K562 (cell line): ENCODE measurements around the gene IFITM2. TPM values are rescaled to one million over a fixed set of nuclear protein-coding genes. Genes with fewer than 3 reads are reported as not detected.
A peak's percentile ranks its signal among the peaks of the same experiment; 100 is the strongest.

ENCODE experiments used
- CTBP1 ChIP-seq: fragments of 450-650 bp; IDR thresholded peaks from 2 replicates; pipeline ENCODE4 v1.6.1; 2016; ENCODE audit warnings: borderline replicate concordance
- KLF1 ChIP-seq: fragments of 450-650 bp; IDR thresholded peaks from 2 replicates; pipeline ENCODE4 v1.6.1; 2016; ENCODE audit warnings: missing genetic modification characterization, missing compliant biosample characterization
- NBN ChIP-seq: fragments of 450-650 bp; IDR thresholded peaks from 2 replicates; pipeline ENCODE4 v1.6.1; 2016; ENCODE audit warnings: low read depth, mild to moderate bottlenecking
- NFIX ChIP-seq: fragments of 250-450 bp; sonication (Bioruptor Pico); IDR thresholded peaks from 2 replicates; pipeline ENCODE4 v1.4.0; 2020; ENCODE audit warnings: low read depth, mild to moderate bottlenecking, moderate library complexity
- SRSF7 ChIP-seq: fragments of 200-400 bp; formaldehyde crosslinking; optimal IDR thresholded peaks from 2 replicates; pipeline ENCODE3; 2017; ENCODE audit warnings: mild to moderate bottlenecking, low read depth, low read length
- TBL1XR1 ChIP-seq, 2 experiments: IDR thresholded peaks; 2 replicates each; pipeline ENCODE4 v1.6.1; 2012; ENCODE audit warnings: improper control_type of control experiment in 2 of 2, low read length in 2 of 2, mild to moderate bottlenecking in 1 of 2
- TFAP4 ChIP-seq: sonication (generic); formaldehyde crosslinking; IDR thresholded peaks from 2 replicates; pipeline ENCODE4 v1.8.0; 2022; ENCODE audit warnings: missing genetic modification reagents, mild to moderate bottlenecking, moderate library complexity, borderline replicate concordance
- ZBTB34 ChIP-seq: fragments of 250-450 bp; sonication (Bioruptor Pico); IDR thresholded peaks from 2 replicates; pipeline ENCODE4 v1.8.0; 2021; ENCODE audit warnings: mild to moderate bottlenecking, moderate library complexity
- ZNF395 ChIP-seq: fragments of 200-800 bp; sonication (Bioruptor generic); IDR thresholded peaks from 2 replicates; pipeline ENCODE4 v1.6.1; 2017; ENCODE audit warnings: missing genetic modification characterization, missing compliant biosample characterization
- ZZZ3 ChIP-seq: fragments of 450-650 bp; IDR thresholded peaks from 2 replicates; pipeline ENCODE4 v1.6.1; 2016; ENCODE audit warnings: antibody characterized with exemption, mild to moderate bottlenecking, moderate library complexity
- polyA plus RNA-seq, 8 experiments: library from polyadenylated mRNA; depleted of rRNA in 4 of 8; stranded (reverse) in 5 of 8; unstranded in 3 of 8; fragments of >200 nt; fragmentation: Nextera tagmentation in 2 of 8; fragmentation: Illumina TruSeq in 1 of 8; extraction: Ambion mirVana in 2 of 8; extraction: Trizol in 1 of 8; gene quantifications; 2 replicates each; pipeline versions ENCODE4 v1.2.1 to v1.2.3, GENCODE V29; 2011 to 2014; ENCODE audit warnings: inconsistent platforms in 1 of 8, missing spikeins in 1 of 8
- total RNA-seq, 7 experiments: library from RNA; depleted of rRNA in 6 of 7; stranded (reverse); fragments of >200 nt in 6 of 7; fragmentation: Illumina TruSeq in 2 of 7; extraction: Trizol in 2 of 7; gene quantifications; 2 replicates each; pipeline versions ENCODE4 v1.2.1 to v1.2.3, GENCODE V29; 2011 to 2021; ENCODE audit warnings: low replicate concordance in 1 of 7

IFITM2 gene
- total and polyA plus RNA-seq, 9 of the 15 experiments (the other 6 are each of a cell fraction or from before 2014, with no cell fraction given): 52.8 to 4,872 (median 356) TPM

GRCh38 chr11:278001-278951 is 29.3 kb upstream of the IFITM2 start, which contains the start of gene NLRP6 (continued):
- TF ChIP-seq ZNF395 (CRISPR knock-in tag): peak; percentile 8; the same call in 1 of the 2 replicates
- TF ChIP-seq SRSF7: no peak
- TF ChIP-seq ZBTB34 (CRISPR knock-in tag): no peak
- TF ChIP-seq NFIX (CRISPR knock-in tag): peak; percentile 20; the same call in 1 of the 2 replicates
- 0 out of 2 replicates have a peak, but pooled peaks have one; percentile 4 for TF ChIP-seq CTBP1
- TF ChIP-seq ZZZ3: no peak
- no peak for TF ChIP-seq TBL1XR1 (IDR thresholded peaks at IDR 0.05; ENCODE audit: low read length in 2 of 2)
- no peak for TF ChIP-seq NBN
- no peak for TF ChIP-seq KLF1
- TF ChIP-seq TFAP4 (CRISPR knock-in tag): peak; percentile 66; the same call in 1 of the 2 replicates
